HUES48 (cell line): ENCODE data around the gene IMMP2L.

Experiments
- H3K27ac ChIP-seq: one replicate; pipeline ENCODE4 v1.7.0; 2013; ENCODE audit warnings: low read depth, low read length, inconsistent platforms
- H3K27me3 ChIP-seq: 2 replicates; pipeline ENCODE4 v1.6.1; 2013; ENCODE audit warnings: mild to moderate bottlenecking, low read length; ENCODE audit not compliant: control insufficient read depth, insufficient read depth
- H3K36me3 ChIP-seq: 2 replicates; pipeline ENCODE4 v1.6.1; 2013; ENCODE audit warnings: low read length; ENCODE audit not compliant: control insufficient read depth, insufficient read depth
- H3K4me1 ChIP-seq: 2 replicates; pipeline ENCODE4 v1.6.1; 2013; ENCODE audit warnings: mild to moderate bottlenecking, low read length; ENCODE audit not compliant: control insufficient read depth, insufficient read depth
- H3K4me3 ChIP-seq: 2 replicates; pipeline ENCODE4 v1.5.1; 2013; ENCODE audit warnings: mild to moderate bottlenecking, low read depth, low read length
- H3K9ac ChIP-seq: 2 replicates; pipeline ENCODE4 v1.6.1; 2013; ENCODE audit warnings: mild to moderate bottlenecking, low read depth, low read length, moderate library complexity
- H3K9me3 ChIP-seq: 2 replicates; pipeline ENCODE4 v1.6.1; 2013; ENCODE audit warnings: low read length; ENCODE audit not compliant: control insufficient read depth, insufficient read depth

IMMP2L gene

DNA sequence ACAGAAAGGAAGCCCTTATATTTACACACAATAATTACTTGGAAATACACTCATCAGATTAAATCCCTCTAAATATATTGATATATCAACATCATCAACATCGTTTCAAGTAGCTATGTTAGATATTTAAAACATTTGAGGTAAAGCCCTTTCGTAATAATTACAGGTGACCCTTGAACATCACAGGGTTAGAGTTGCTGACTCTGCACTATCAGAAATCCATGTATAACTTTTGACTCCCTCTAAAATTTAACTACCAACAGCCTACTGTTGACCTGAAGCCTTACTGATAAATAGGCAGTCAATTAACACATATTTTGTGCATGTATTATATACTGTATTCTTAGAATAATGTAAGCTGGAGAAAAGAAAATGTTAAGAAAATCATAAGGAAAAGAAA lies 505.9 kb downstream of the IMMP2L start:
- H3K4me1 ChIP-seq = peaks cover 19% of the 10 kb centered on the region
- no peaks in the 10 kb centered on the region for H3K27me3 ChIP-seq
- H3K9ac ChIP-seq = no peak overlapping the region
- no peaks in the 10 kb centered on the region for H3K36me3 ChIP-seq
- H3K9me3 ChIP-seq = no peaks in the 10 kb centered on the region
- H3K27ac ChIP-seq = no peak overlapping the region
- no peak overlapping the region for H3K4me3 ChIP-seq

GRCh38 chr7:111053035-111053434 lies 509.3 kb downstream of the IMMP2L start:
- Histone ChIP-seq H3K4me3 (no peak overlapping the region), H3K27ac (no peak overlapping the region), H3K9ac (no peak overlapping the region), H3K36me3 (no peaks in the 10 kb centered on the region), H3K9me3 (no peaks in the 10 kb centered on the region), H3K4me1 (peaks cover 40% of the 10 kb centered on the region), H3K27me3 (no peaks in the 10 kb centered on the region)

GRCh38 chr7:111051832-111052231 lies 510.5 kb downstream of the IMMP2L start:
- no peak overlapping the region for H3K9ac ChIP-seq
- H3K4me3 ChIP-seq = peak overlapping the region; percentile 12; the same call in 1 of the 2 replicates
- no peaks in the 10 kb centered on the region for H3K27me3 ChIP-seq
- H3K4me1 ChIP-seq = peaks cover 40% of the 10 kb centered on the region
- H3K27ac ChIP-seq = peak overlapping the region; percentile 65
- no peaks in the 10 kb centered on the region for H3K36me3 ChIP-seq
- H3K9me3 ChIP-seq = no peaks in the 10 kb centered on the region

DNA sequence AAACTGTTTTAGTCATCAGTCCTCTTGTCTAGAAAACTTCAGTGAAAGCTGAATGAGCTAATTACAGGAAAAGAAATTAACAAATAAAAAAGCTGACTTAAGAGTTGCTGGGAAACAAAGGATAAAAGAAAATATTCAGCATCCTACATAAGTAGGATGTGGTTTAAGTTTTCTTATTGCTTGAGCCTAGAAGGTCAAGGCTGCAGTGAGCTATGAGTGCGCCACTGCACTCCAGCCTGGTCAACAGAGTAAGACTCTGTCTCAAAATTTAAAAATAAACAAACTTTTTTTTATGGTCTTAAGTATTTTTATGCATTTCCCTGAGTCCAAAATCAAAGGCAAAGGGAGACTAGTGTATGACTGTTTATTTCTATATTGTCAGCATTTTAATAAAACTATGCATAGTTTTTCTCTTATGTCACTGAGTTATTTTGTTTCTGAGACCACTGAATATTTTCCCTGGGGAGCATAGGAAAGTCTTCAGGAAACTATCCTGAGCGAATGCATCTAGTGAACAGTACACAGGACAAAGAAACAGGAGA lies 511.3 kb downstream of the IMMP2L start:
- Histone ChIP-seq H3K4me3 (no peak overlapping the region), H3K36me3 (no peaks in the 10 kb centered on the region), H3K27me3 (no peaks in the 10 kb centered on the region), H3K27ac (peak overlapping the region; percentile 65), H3K4me1 (peaks cover 40% of the 10 kb centered on the region), H3K9me3 (no peaks in the 10 kb centered on the region), H3K9ac (peak overlapping the region; percentile 36; the same call in 1 of the 2 replicates)

- peak overlapping the region; percentile 36; the same call in 1 of the 2 replicates for H3K9ac ChIP-seq
- H3K27ac ChIP-seq = peak overlapping the region; percentile 16
- H3K4me3 ChIP-seq = no peak overlapping the region
- no peaks in the 10 kb centered on the region for H3K36me3 ChIP-seq
- no peaks in the 10 kb centered on the region for H3K27me3 ChIP-seq
- peaks cover 40% of the 10 kb centered on the region for H3K4me1 ChIP-seq
- H3K9me3 ChIP-seq = no peaks in the 10 kb centered on the region
These were observed 512.2 kb downstream of the IMMP2L start for GRCh38 chr7:111049971-111050680.

- no peaks in the 10 kb centered on the region for H3K9me3 ChIP-seq
- no peaks in the 10 kb centered on the region for H3K36me3 ChIP-seq
- H3K4me3 ChIP-seq = no peak overlapping the region
- H3K27ac ChIP-seq = no peak overlapping the region
- H3K9ac ChIP-seq = no peak overlapping the region
- peaks cover 31% of the 10 kb centered on the region for H3K4me1 ChIP-seq
- H3K27me3 ChIP-seq = no peaks in the 10 kb centered on the region
These were observed 514.7 kb downstream of the IMMP2L start for GRCh38 chr7:111047595-111047994.

DNA sequence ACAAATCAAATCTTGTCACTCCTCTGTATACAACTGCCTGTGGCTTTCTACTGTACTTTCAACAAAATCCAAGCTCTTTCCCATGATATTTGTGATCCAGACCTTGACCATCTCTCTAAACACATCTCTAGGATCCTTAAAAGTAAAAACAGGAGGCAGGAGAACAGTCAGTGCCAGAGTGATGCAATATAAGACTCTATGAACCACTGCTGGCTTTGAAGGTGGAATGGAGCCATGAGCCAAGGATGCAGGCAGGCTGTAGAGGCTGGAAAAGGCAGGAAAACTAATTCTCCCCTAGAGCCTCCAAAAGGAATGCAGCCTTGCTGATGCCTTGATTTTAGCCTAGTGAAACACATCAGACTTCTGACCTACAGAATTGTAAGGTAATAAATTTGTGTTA lies 516.8 kb downstream of the IMMP2L start:
- Histone ChIP-seq H3K9ac (no peak overlapping the region), H3K36me3 (no peaks in the 10 kb centered on the region), H3K4me1 (peaks cover 21% of the 10 kb centered on the region), H3K27me3 (no peaks in the 10 kb centered on the region), H3K9me3 (no peaks in the 10 kb centered on the region), H3K4me3 (no peak overlapping the region), H3K27ac (no peak overlapping the region)

DNA sequence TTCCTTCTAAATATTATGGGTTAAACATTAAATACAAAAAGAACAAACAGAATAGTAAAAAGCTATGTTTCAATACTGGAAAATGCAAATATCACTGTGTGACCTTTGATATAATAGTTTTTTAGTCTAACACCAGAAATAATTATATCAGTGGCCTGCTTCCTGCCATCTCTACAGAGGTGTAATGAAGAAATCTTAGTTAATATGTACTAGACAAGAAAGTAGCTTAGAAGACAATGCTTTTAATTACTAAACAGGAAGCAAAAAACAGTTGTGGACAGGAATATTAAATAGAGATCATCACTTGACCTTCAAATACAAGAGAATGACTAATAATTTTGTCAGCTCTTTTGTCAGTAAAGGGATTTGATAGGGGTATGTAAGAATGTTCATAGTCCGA lies 518.7 kb downstream of the IMMP2L start:
- Histone ChIP-seq H3K9me3 (no peaks in the 10 kb centered on the region), H3K4me3 (no peak overlapping the region), H3K27ac (no peak overlapping the region), H3K9ac (no peak overlapping the region), H3K36me3 (no peaks in the 10 kb centered on the region), H3K4me1 (peaks cover 10% of the 10 kb centered on the region; the same call in 1 of the 2 replicates), H3K27me3 (no peaks in the 10 kb centered on the region)

- Histone ChIP-seq H3K4me3 (no peak overlapping the region), H3K9me3 (no peaks in the 10 kb centered on the region), H3K36me3 (no peaks in the 10 kb centered on the region), H3K4me1 (peaks cover 10% of the 10 kb centered on the region; the same call in 1 of the 2 replicates), H3K27ac (no peak overlapping the region), H3K27me3 (no peaks in the 10 kb centered on the region), H3K9ac (no peak overlapping the region)
These were observed 519.5 kb downstream of the IMMP2L start for GRCh38 chr7:111042842-111043241.

GRCh38 chr7:111041577-111041976 lies 520.7 kb downstream of the IMMP2L start:
- H3K36me3 ChIP-seq = no peaks in the 10 kb centered on the region
- H3K27ac ChIP-seq = no peak overlapping the region
- H3K9ac ChIP-seq = no peak overlapping the region
- H3K9me3 ChIP-seq = no peaks in the 10 kb centered on the region
- no peak overlapping the region for H3K4me3 ChIP-seq
- H3K4me1 ChIP-seq = peaks cover 10% of the 10 kb centered on the region; the same call in 1 of the 2 replicates
- H3K27me3 ChIP-seq = no peaks in the 10 kb centered on the region

- no peak overlapping the region for H3K4me3 ChIP-seq
- H3K27ac ChIP-seq = no peak overlapping the region
- no peak overlapping the region for H3K9ac ChIP-seq
- no peaks in the 10 kb centered on the region for H3K36me3 ChIP-seq
- H3K27me3 ChIP-seq = no peaks in the 10 kb centered on the region
- peaks cover 10% of the 10 kb centered on the region; the same call in 1 of the 2 replicates for H3K4me1 ChIP-seq
- H3K9me3 ChIP-seq = no peaks in the 10 kb centered on the region
These were observed 524.1 kb downstream of the IMMP2L start for GRCh38 chr7:111038185-111038584.
